Measurements from ENCODE around the gene ABCA9. TPM values are rescaled to one million over a fixed set of nuclear protein-coding genes. Genes with fewer than 3 reads are reported as not detected.

The ABCA9 gene
- total RNA-seq, 1 experiment from 2014 or later: not detected

GRCh38 chr17:69093995-69094394 is 33.3 kb upstream of the ABCA9 start:
- Histone ChIP-seq H3K9ac (ENCODE audit: extremely low read depth, insufficient read length, low read length) (no peak overlapping the region), H2BK5ac (ENCODE audit: insufficient read length, low read length) (no peak overlapping the region), H2AFZ (ENCODE audit: low read length) (no peak overlapping the region), H3T11ph (ENCODE audit: low read length) (no peak overlapping the region), H3K4me2 (ENCODE audit: insufficient read depth, insufficient read length, low read length) (no peak overlapping the region), H4K8ac (replicated peaks; ENCODE audit: insufficient read length, low read depth, low read length) (no peak overlapping the region), H3K14ac (ENCODE audit: insufficient read depth, low read length) (no peak overlapping the region), H4K91ac (ENCODE audit: insufficient read length, low read depth, low read length) (no peak overlapping the region), H3K23ac (ENCODE audit: insufficient read length, low read depth, low read length) (no peak overlapping the region), H4K20me1 (ENCODE audit: control insufficient read depth, insufficient read depth, insufficient read length) (no peaks in the 10 kb centered on the region), H3K56ac (ENCODE audit: insufficient read length, low read depth, low read length) (no peak overlapping the region), H2AK5ac (ENCODE audit: insufficient read length, low read length) (no peak overlapping the region), H3K9me3 (ENCODE audit: control insufficient read depth, low read depth, low read length) (no peaks in the 10 kb centered on the region), H3K4me1 (ENCODE audit: insufficient read depth, low read length) (no peaks in the 10 kb centered on the region), H3K27me3 (ENCODE audit: insufficient read depth, low read length) (no peaks in the 10 kb centered on the region), H2BK12ac (ENCODE audit: insufficient read length, low read depth, low read length) (no peak overlapping the region), H3K18ac (ENCODE audit: insufficient read length, low read depth, low read length) (no peak overlapping the region), H2BK20ac (ENCODE audit: low read depth, low read length, poor library complexity, severe bottlenecking) (no peak overlapping the region), H4K5ac (ENCODE audit: insufficient read length, low read depth, low read length) (no peak overlapping the region), H3K27ac (ENCODE audit: insufficient read length, low read depth, low read length) (no peak overlapping the region), H3K23me2 (ENCODE audit: insufficient read length, low read depth, low read length, poor library complexity, severe bottlenecking) (no peaks in the 10 kb centered on the region), H3K4ac (ENCODE audit: low read depth, low read length) (no peak overlapping the region), H2BK15ac (ENCODE audit: low read depth, low read length) (no peak overlapping the region), H2BK120ac (ENCODE audit: low read depth, low read length, poor library complexity, severe bottlenecking) (no peak overlapping the region), H3K79me1 (ENCODE audit: insufficient read depth, low read depth, low read length, poor library complexity, severe bottlenecking) (no peaks in the 10 kb centered on the region), H3K79me2 (ENCODE audit: insufficient read depth, low read length) (no peaks in the 10 kb centered on the region)
- Mint-ChIP-seq H3K4me3 (no peak overlapping the region), H3K4me1 (no peaks in the 10 kb centered on the region), H3K27ac (no peak overlapping the region), H3K27me3 (ENCODE audit: low read depth) (no peaks in the 10 kb centered on the region), H3K9me3 (no peaks in the 10 kb centered on the region), H3K36me3 (ENCODE audit: insufficient read depth in 1 of 3, low read depth in 3 of 3) (no peaks in the 10 kb centered on the region)
- no CpG with 5 or more reads among the region's 2 CpGs for WGBS (ENCODE audit: extremely low coverage, insufficient read length, low lambda C conversion rate)
- TF ChIP-seq, protein P1, sequence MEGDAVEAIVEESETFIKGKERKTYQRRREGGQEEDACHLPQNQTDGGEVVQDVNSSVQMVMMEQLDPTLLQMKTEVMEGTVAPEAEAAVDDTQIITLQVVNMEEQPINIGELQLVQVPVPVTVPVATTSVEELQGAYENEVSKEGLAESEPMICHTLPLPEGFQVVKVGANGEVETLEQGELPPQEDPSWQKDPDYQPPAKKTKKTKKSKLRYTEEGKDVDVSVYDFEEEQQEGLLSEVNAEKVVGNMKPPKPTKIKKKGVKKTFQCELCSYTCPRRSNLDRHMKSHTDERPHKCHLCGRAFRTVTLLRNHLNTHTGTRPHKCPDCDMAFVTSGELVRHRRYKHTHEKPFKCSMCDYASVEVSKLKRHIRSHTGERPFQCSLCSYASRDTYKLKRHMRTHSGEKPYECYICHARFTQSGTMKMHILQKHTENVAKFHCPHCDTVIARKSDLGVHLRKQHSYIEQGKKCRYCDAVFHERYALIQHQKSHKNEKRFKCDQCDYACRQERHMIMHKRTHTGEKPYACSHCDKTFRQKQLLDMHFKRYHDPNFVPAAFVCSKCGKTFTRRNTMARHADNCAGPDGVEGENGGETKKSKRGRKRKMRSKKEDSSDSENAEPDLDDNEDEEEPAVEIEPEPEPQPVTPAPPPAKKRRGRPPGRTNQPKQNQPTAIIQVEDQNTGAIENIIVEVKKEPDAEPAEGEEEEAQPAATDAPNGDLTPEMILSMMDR (conservative IDR thresholded peaks at IDR 0.05): no peak
- no peak for DNase-seq

All from H9 (cell line).